AG08396 (cell line): ENCODE measurements around the gene CASTOR1.
A peak's percentile ranks its signal among the peaks of the same experiment; 100 is the strongest.

Experiments used
- DNase-seq: peaks from one replicate; pipeline ENCODE4 v3.0.0; 2012; ENCODE audit warnings: low spot score, mixed read lengths

The CASTOR1 gene

GRCh38 chr22:30263883-30264282 lies 25.4 kb downstream of the CASTOR1 start:
- DNase-seq, result no peak

- DNase-seq, result peak; percentile 82
Measured at GRCh38 chr22:30262917-30263741, 26.2 kb downstream of the CASTOR1 start.

- no peak for DNase-seq
Measured at GRCh38 chr22:30262112-30262511, 27.2 kb downstream of the CASTOR1 start.

- no peak for DNase-seq
Measured at GRCh38 chr22:30261134-30261533, 28.2 kb downstream of the CASTOR1 start.

GRCh38 chr22:30260682-30261081 lies 28.6 kb downstream of the CASTOR1 start:
- DNase-seq, result no peak

GRCh38 chr22:30260276-30260675 lies 29.0 kb downstream of the CASTOR1 start:
- DNase-seq, result no peak

- DNase-seq, result no peak
Measured at GRCh38 chr22:30254314-30254713, 35.0 kb downstream of the CASTOR1 start.

GRCh38 chr22:30253205-30253852 lies 36.0 kb downstream of the CASTOR1 start:
- peak; percentile 77 for DNase-seq

GRCh38 chr22:30252411-30253204 lies 36.7 kb downstream of the CASTOR1 start:
- no peak for DNase-seq

- peak; percentile 74 for DNase-seq
Measured at GRCh38 chr22:30251711-30252110, 37.6 kb downstream of the CASTOR1 start.

- peak; percentile 80 for DNase-seq
Measured at GRCh38 chr22:30250661-30251267, 38.5 kb downstream of the CASTOR1 start.

- no peak for DNase-seq
Measured at GRCh38 chr22:30250039-30250565, 39.2 kb downstream of the CASTOR1 start.

GRCh38 chr22:30249049-30250038 lies 40.0 kb downstream of the CASTOR1 start:
- DNase-seq, result no peak

- no peak for DNase-seq
Measured at GRCh38 chr22:30248484-30248883, 40.8 kb downstream of the CASTOR1 start.

- DNase-seq, result no peak
Measured at GRCh38 chr22:30247974-30248373, 41.3 kb downstream of the CASTOR1 start.

GRCh38 chr22:30247561-30247960 lies 41.7 kb downstream of the CASTOR1 start:
- DNase-seq, result no peak

- no peak for DNase-seq
Measured at GRCh38 chr22:30246814-30247376, 42.4 kb downstream of the CASTOR1 start.

GRCh38 chr22:30245985-30246813 lies 43.1 kb downstream of the CASTOR1 start, which contains the start of gene LIF:
TSS of gene LIF (minus strand) at chr22:30246759. CDS start at chr22:30246695, 64 bp downstream.
- peak; percentile 88 for DNase-seq
